Keratinocyte (primary cell): ENCODE results near the gene CD177.
"Not testable (repeated sequence)": the region's sequence is repeated elsewhere in the genome, so short reads cannot be mapped to it uniquely, and the experiment has no call there.

Experiments used
- CTCF ChIP-seq, 3 experiments: IDR thresholded peaks in 1 of 3; conservative IDR thresholded peaks in 1 of 3; optimal IDR thresholded peaks in 1 of 3; 2 replicates in 2 of 3; 3 replicates in 1 of 3; pipeline versions ENCODE3 to v1.5.1; 2011; ENCODE audit warnings: low read length in 3 of 3, mild to moderate bottlenecking in 3 of 3, moderate library complexity in 2 of 3, control low read depth in 1 of 3, inconsistent platforms in 1 of 3; ENCODE audit not compliant: insufficient read depth in 2 of 3; ENCODE audit errors: extremely low read depth in 1 of 3
- EZH2 ChIP-seq: IDR thresholded peaks from one replicate; pipeline ENCODE4 v1.6.1; 2012; ENCODE audit warnings: inconsistent platforms, mild to moderate bottlenecking, low read length, moderate library complexity

GRCh38 chr19:43349813-43350212 is 3.7 kb upstream of the CD177 start:
- TF ChIP-seq EZH2; CTCF (optimal IDR thresholded peaks at IDR 0.05 in 1 of 3, IDR thresholded peaks at IDR 0.05 in 1 of 3, conservative IDR thresholded peaks at IDR 0.05 in 1 of 3; ENCODE audit: extremely low read depth in 1 of 3, insufficient read depth in 2 of 3, low read length in 3 of 3): not testable (repeated sequence)
